Measurements from ENCODE around the gene OLIG1. TPM values are rescaled to one million over a fixed set of nuclear protein-coding genes. Genes with fewer than 3 reads are reported as not detected.

Gene OLIG1
- total and polyA plus RNA-seq, 2 of the 8 experiments (the other 6 are each of a cell fraction or from before 2014, with no cell fraction given): 0.65 to 1.2 TPM

- TF ChIP-seq SRF (IDR thresholded peaks at IDR 0.05; ENCODE audit: low read depth, low read length) (no peak), ZNF274 (IDR thresholded peaks at IDR 0.05; ENCODE audit: borderline replicate concordance, extremely low read depth, low read length) (no peak), HDAC2 (IDR thresholded peaks at IDR 0.05; ENCODE audit: borderline replicate concordance in 1 of 2, low read depth in 2 of 2, low read length in 2 of 2) (no peak), RAD21 (IDR thresholded peaks at IDR 0.05 in 1 of 2, conservative IDR thresholded peaks at IDR 0.05 in 1 of 2; ENCODE audit: low read depth in 2 of 2, low read length in 2 of 2) (no peak), CBX5 (IDR thresholded peaks at IDR 0.05; ENCODE audit: low read depth, low read length) (no peak), SP1 (IDR thresholded peaks at IDR 0.05; ENCODE audit: low read depth, low read length) (no peak), RXRA (IDR thresholded peaks at IDR 0.05; ENCODE audit: insufficient read depth, low read depth, low read length) (no peak), TEAD4 (IDR thresholded peaks at IDR 0.05; ENCODE audit: low read depth, low read length) (no peak), RNF2 (IDR thresholded peaks at IDR 0.05; ENCODE audit: borderline replicate concordance, low read depth, low read length, missing control alignments, poor library complexity, severe bottlenecking) (no peak), SAP30 (IDR thresholded peaks at IDR 0.05; ENCODE audit: insufficient read depth, insufficient replicate concordance, low read length) (no peak), BCL11A (IDR thresholded peaks at IDR 0.05; ENCODE audit: low read depth in 2 of 2, low read length in 2 of 2) (no peak), SIX5 (IDR thresholded peaks at IDR 0.05; ENCODE audit: low read depth, low read length) (no peak), MAX (IDR thresholded peaks at IDR 0.05) (peak; percentile 71; the same call in 1 of the 2 replicates), ASH2L (IDR thresholded peaks at IDR 0.05; ENCODE audit: low read length) (no peak), TCF12 (IDR thresholded peaks at IDR 0.05; ENCODE audit: low read depth, low read length) (no peak), KDM4A (IDR thresholded peaks at IDR 0.05; ENCODE audit: low read depth, low read length, severe bottlenecking) (peak; percentile 38), CBX8 (IDR thresholded peaks at IDR 0.05; ENCODE audit: borderline replicate concordance, low read depth, low read length) (no peak), GABPA (IDR thresholded peaks at IDR 0.05; ENCODE audit: borderline replicate concordance, insufficient read depth, low read length) (no peak), GTF2F1 (IDR thresholded peaks at IDR 0.05; ENCODE audit: borderline replicate concordance, low read depth, low read length) (no peak), KDM5A (IDR thresholded peaks at IDR 0.05; ENCODE audit: low read length) (no peak), YY1 (IDR thresholded peaks at IDR 0.05; ENCODE audit: low read depth, low read length) (no peak), RFX5 (IDR thresholded peaks at IDR 0.05; ENCODE audit: borderline replicate concordance, low read depth, low read length) (no peak), HDAC6 (IDR thresholded peaks at IDR 0.05; ENCODE audit: low read depth, low read length) (no peak)
These were observed 44.2 kb upstream of the OLIG1 start, which contains the start of gene OLIG2 (continued) for GRCh38 chr21:33025489-33026442.

Measured in H1 (cell line).